Prostate gland (tissue), 2 donors: ENCODE data around the gene MPI. TPM values are rescaled to one million over a fixed set of nuclear protein-coding genes. Genes with fewer than 3 reads are reported as not detected.
"Not testable (repeated sequence)": the region's sequence is repeated elsewhere in the genome, so short reads cannot be mapped to it uniquely, and the experiment has no call there.

Source experiments
- DNase-seq: peaks from one replicate; pipeline ENCODE4 v3.0.0-alpha.2; 2019; ENCODE audit warnings: low spot score
- H3K27ac ChIP-seq, 2 donors: fragments of 200-600 bp; sonication (generic); 2 replicates each; pipeline ENCODE4 v1.5.1; 2017 to 2019
- H3K27me3 ChIP-seq: fragments of 200-600 bp; sonication (generic); replicated peaks from 2 replicates; pipeline ENCODE4 v1.5.1; 2019; ENCODE audit not compliant: insufficient read depth
- H3K36me3 ChIP-seq, 2 donors: fragments of 200-600 bp; sonication (generic); 1 replicate in 1 of 2; 2 replicates in 1 of 2; pipeline versions ENCODE4 v1.5.1 to v1.8.1; 2017 to 2019
- H3K4me1 ChIP-seq: fragments of 200-600 bp; sonication (generic); replicated peaks from 2 replicates; pipeline ENCODE4 v1.5.1; 2019
- H3K4me3 ChIP-seq, 2 donors: fragments of 200-600 bp; sonication (generic); 2 replicates each; pipeline ENCODE4 v1.5.1; 2017 to 2019
- H3K9me3 ChIP-seq: fragments of 200-600 bp; sonication (generic); 2 replicates; pipeline ENCODE4 v1.5.1; 2017
- POLR2A ChIP-seq: fragments of 450-650 bp; IDR thresholded peaks from one replicate; pipeline ENCODE4 v1.6.1; 2016; ENCODE audit warnings: antibody characterized with exemption, mild to moderate bottlenecking
- POLR2AphosphoS5 ChIP-seq: sonication (generic); formaldehyde crosslinking; IDR thresholded peaks from one replicate; pipeline ENCODE4 v1.6.1; 2017; ENCODE audit warnings: antibody characterized with exemption
- WGBS: methylation state at CpG from one replicate; pipeline ENCODE4 v1.1.5; 2018; 5-methylcytosine and 5-hydroxymethylcytosine counted together
- intact Hi-C: fragments of 100-400 bp; cut with DNase I; formaldehyde crosslinking; loops from one replicate; pipeline ENCODE4 v1.14.2; 2022
- total RNA-seq, 2 donors: library from RNA; depleted of rRNA; stranded (reverse); fragments of >200 nt; gene quantifications; one replicate each; pipeline ENCODE4 v1.1.0, GENCODE V29; 2016
- TF ChIP-seq, protein P1 (sequence below), 4 experiments: fragments of 200-600 bp in 2 of 4; fragments of 450-650 bp in 2 of 4; sonication (generic) in 2 of 4; IDR thresholded peaks; 1 replicate in 3 of 4; 2 replicates in 1 of 4; pipeline ENCODE4 v1.5.1; 2016 to 2019; ENCODE audit warnings: antibody characterized with exemption in 4 of 4, mild to moderate bottlenecking in 2 of 4, moderate library complexity in 2 of 4

MPI gene
- total RNA-seq, 2 donors from 2014 or later: 48.5 to 91.4 TPM

DNA sequence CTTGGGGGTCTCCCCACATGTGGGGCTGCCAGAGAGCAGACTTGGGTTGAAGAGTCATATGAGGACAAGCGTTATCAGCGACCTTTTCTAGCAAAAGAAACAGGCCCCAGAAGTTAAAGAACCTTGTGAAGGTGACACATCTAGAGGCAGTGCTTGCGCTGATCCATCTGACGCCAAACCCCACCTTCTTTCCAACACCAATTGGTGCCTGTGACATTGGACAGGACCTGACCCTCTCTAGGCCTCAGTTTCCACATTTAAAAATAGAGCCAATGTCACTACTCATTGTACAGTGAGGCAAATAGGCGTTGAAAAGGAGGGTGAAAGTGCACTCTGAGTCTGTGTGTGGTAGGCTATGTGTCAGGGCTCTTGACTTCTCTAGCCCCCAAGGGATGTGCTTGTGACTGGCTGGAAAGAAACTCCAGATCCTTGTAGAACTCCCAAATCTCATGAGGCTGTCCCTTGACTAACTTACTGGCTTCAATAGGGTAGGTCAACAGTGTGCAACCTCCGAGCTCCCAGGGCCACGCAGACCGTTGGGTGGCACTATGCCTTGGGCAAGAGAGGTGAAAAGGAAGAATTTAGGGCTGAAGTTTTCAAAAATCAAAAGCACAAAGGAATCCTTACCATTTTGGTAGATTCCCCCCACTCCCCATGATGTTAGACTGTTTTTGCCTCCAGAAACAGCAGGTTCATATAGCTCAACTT, 17.5 kb downstream of the MPI start:
- Histone ChIP-seq H3K9me3 (no peaks in the 10 kb centered on the region), H3K27ac (peak overlapping the region; percentile 95 to 98), H3K27me3 (no peaks in the 10 kb centered on the region), H3K36me3 (peaks cover 0 to 2% of the 10 kb centered on the region in 2 donors), H3K4me3 (peak overlapping the region; percentile 76 to 97), H3K4me1 (no peaks in the 10 kb centered on the region)
- intact Hi-C loops: loop anchor here (5.0 kb wide), 1 partner anchor 65 kb away; the partner anchor contains the start of gene ULK3
- no peak for DNase-seq
- WGBS: 41% methylated on average over 8 of the region's 8 CpGs
- TF ChIP-seq POLR2AphosphoS5 (no peak), POLR2A (no peak)
- TF ChIP-seq, protein P1, sequence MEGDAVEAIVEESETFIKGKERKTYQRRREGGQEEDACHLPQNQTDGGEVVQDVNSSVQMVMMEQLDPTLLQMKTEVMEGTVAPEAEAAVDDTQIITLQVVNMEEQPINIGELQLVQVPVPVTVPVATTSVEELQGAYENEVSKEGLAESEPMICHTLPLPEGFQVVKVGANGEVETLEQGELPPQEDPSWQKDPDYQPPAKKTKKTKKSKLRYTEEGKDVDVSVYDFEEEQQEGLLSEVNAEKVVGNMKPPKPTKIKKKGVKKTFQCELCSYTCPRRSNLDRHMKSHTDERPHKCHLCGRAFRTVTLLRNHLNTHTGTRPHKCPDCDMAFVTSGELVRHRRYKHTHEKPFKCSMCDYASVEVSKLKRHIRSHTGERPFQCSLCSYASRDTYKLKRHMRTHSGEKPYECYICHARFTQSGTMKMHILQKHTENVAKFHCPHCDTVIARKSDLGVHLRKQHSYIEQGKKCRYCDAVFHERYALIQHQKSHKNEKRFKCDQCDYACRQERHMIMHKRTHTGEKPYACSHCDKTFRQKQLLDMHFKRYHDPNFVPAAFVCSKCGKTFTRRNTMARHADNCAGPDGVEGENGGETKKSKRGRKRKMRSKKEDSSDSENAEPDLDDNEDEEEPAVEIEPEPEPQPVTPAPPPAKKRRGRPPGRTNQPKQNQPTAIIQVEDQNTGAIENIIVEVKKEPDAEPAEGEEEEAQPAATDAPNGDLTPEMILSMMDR (IDR thresholded peaks at IDR 0.05): no peak

DNA sequence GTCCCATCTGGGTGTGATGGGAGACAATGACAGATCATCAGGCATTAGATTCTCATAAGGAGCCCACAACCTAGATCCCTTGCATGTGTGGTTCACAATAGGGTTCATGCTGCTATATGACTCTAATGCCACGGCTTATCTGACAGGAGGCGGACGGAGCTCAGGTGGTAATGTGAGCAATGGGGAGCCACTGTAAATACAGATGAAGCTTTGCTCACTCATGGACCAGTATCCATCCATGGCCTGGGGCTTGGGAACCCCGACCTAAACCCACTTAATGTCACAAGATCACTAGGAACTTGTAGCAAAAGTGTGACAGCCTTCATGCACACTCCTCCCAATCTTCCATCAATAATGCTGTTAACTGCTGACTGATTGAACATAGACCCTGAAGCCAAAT, 18.8 kb downstream of the MPI start:
- Histone ChIP-seq H3K4me1 (no peaks in the 10 kb centered on the region), H3K9me3 (no peaks in the 10 kb centered on the region), H3K27me3 (no peaks in the 10 kb centered on the region), H3K27ac (no peak overlapping the region), H3K4me3 (no peak overlapping the region), H3K36me3 (no peaks in the 10 kb centered on the region)
- TF ChIP-seq, protein P1 (IDR thresholded peaks at IDR 0.05): no peak
- TF ChIP-seq POLR2A (no peak), POLR2AphosphoS5 (no peak)
- intact Hi-C loops: loop anchor here (5.0 kb wide), 1 partner anchor 66 kb away; the partner anchor contains the start of gene ULK3
- WGBS: 95% methylated on average over 4 of the region's 4 CpGs
- DNase-seq: no peak

DNA sequence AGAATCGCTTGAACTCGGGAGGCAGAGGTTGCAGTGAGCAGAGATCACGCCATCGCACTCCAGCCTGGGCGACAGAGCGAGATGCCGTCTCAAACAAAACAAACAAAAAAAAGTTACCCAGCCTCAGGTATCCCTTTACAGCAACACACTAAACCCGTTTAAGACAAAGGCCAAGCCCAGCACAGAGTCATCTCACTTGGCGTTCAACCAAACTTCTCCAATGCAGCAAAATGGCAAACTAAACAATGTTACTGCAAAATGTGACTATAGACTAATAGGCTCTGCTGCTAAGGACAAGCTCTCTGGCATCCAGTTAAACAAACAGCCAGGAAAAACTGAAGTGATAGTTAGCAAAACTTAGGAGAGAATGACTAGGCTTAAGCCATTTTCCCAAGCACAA, 23.2 kb downstream of the MPI start:
- no peaks in the 10 kb centered on the region for H3K27me3 ChIP-seq
- TF ChIP-seq POLR2A: no peak
- peak; percentile 14 for TF ChIP-seq POLR2AphosphoS5
- H3K27ac ChIP-seq: peak overlapping the region in 1 of 2 donors; percentile 9
- H3K4me3 ChIP-seq: no peak overlapping the region
- H3K36me3 ChIP-seq: peaks cover 0 to 7% of the 10 kb centered on the region in 2 donors
- no peaks in the 10 kb centered on the region for H3K4me1 ChIP-seq
- 76% methylated on average over 9 of the region's 9 CpGs for WGBS
- no peak for DNase-seq
- intact Hi-C loops: no loop called here
- no peaks in the 10 kb centered on the region for H3K9me3 ChIP-seq

DNA sequence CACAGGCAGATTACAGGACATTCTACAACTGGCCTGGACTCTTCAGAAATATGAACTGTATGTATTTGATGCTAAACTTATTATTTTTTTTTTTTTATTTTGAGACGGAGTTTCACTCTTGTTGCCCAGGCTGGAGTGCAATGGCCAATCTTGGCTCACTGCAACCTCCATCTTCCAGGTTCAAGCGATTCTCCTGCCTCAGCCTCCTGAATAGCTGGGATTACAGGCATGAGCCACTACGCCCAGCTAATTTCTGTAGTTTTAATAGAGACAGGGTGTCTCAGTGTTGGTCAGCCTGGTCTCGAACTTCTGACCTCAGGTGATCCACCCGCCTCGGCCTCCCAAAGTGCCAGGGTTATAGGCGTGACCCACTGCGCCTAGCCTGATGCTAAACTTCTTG, 24.0 kb downstream of the MPI start:
- WGBS: 93% methylated on average over 8 of the region's 8 CpGs
- intact Hi-C loops, DNase-seq, H3K4me3 ChIP-seq, H3K27me3 ChIP-seq, H3K27ac ChIP-seq, H3K36me3 ChIP-seq, H3K9me3 ChIP-seq, H3K4me1 ChIP-seq: not testable (repeated sequence)

DNA sequence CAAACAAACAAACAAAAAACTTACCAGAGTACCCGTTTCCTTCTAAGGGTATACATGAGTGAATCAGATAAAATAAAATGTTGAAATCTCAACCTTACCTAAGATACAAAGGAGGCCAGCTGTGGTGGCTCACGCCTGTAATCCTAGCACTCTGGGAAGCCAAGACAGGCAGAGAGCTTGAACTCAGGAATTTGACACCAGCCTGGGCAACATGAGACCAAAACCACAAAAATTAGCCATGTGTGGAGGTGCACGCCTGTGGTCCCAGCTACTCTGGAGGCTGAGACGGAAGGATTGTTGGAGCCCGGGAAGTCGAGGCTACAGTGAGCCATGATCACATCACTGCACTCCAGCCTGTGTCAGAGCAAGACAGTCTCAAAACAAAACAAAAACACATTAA, 27.8 kb downstream of the MPI start:
- H3K36me3 ChIP-seq: peaks cover 3 to 7% of the 10 kb centered on the region in 2 donors
- TF ChIP-seq, protein P1 (IDR thresholded peaks at IDR 0.05): no peak
- TF ChIP-seq POLR2AphosphoS5 (no peak), POLR2A (no peak)
- DNase-seq: no peak
- 91% methylated on average over 6 of the region's 6 CpGs for WGBS
- intact Hi-C loops: no loop called here
- no peak overlapping the region for H3K4me3 ChIP-seq
- H3K27ac ChIP-seq: no peak overlapping the region
- no peaks in the 10 kb centered on the region for H3K27me3 ChIP-seq
- H3K4me1 ChIP-seq: no peaks in the 10 kb centered on the region
- H3K9me3 ChIP-seq: no peaks in the 10 kb centered on the region

DNA sequence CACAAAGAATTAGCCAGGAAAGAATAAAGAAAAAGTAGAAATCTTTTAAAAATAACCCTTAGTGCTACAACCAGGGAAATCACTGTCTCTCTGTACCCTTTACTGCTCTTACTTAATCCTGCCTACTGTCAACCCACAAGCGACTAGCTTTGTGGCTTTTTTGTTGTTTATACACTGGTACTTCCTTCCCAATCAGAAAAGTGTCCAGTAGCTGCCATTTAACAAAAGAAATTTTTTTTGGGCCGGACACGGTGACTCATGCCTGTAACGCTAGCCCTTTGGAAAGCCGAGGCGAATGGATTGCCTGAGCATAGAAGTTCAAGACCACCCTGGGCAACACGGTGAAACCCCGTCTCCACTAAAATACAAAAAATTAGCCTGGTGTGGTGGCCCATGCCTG, 30.6 kb downstream of the MPI start:
- DNase-seq: no peak
- TF ChIP-seq POLR2AphosphoS5: no peak
- no peak overlapping the region for H3K4me3 ChIP-seq
- no peaks in the 10 kb centered on the region for H3K9me3 ChIP-seq
- WGBS: 83% methylated on average over 8 of the region's 8 CpGs
- intact Hi-C loops: no loop called here
- no peaks in the 10 kb centered on the region for H3K4me1 ChIP-seq
- H3K27me3 ChIP-seq: no peaks in the 10 kb centered on the region
- H3K36me3 ChIP-seq: peaks cover 3 to 11% of the 10 kb centered on the region in 2 donors
- no peak overlapping the region for H3K27ac ChIP-seq
